ENCODE data around the gene PIGH.

The PIGH gene

DNA sequence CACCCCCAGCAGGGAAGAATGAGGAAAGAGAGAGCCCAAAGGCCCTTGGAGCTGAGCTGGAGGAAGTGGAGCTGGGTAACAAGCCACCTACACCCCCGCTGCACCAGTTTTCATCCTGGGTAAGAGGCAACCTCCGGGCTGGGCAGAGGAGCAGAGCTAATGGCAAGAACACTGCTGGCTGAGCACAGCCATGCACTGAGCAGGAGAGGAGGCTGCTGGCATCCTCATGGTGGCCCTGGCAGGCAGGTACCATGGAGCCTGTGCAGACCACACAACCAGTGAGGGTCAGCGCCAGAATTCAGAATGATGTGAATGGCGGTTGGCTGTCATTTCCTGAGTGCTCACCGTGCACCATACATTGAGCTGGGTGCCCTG is 37.3 kb downstream of the PIGH start:
- H2BK12ac ChIP-seq (ENCODE audit: low read length in 2 of 2) = no peak overlapping the region

DNA sequence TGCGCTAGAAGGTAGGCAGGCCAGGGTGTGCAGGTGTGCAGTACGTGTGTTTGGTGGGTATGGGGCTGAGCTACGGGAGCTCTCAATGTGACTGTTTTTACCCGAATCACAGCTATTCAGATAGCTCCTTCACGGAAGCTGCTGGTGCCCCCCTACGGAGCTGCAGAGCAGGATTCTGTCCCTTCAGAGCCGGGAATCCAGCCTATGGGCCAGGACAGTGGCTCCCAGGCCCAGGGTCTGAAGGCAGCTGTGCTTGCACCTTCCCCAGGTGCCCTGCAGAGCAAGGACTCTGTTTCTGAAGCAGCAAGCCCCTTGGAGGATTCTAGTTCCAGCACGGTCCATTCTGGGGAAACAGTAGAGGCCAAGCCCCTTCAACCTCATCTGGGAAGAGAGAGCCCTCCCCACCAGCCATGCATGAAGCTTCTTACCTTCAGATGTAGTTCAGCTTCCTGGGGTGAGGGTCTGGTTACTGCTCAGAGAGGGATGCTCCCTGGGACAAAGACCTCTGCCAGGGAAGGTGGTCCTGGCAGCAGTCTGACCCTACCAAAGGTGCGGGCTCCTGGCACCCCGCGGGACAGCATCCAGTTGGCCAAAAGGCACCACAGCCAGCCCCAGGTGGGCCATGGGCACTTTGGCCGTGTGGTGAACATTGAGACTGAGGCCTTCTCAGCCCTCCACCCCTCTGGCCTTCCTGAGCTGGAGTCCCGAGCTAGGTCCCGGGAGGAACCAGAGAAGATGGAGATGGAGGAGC is 37.9 kb downstream of the PIGH start:
- no peak overlapping the region for H3K27ac ChIP-seq (ENCODE audit: low read length, poor library complexity, severe bottlenecking)
- no peak overlapping the region for H2BK5ac ChIP-seq (ENCODE audit: low read depth, low read length, poor library complexity, severe bottlenecking)
- H2BK15ac ChIP-seq (ENCODE audit: low read depth, poor library complexity, severe bottlenecking) = no peak overlapping the region

More for the DNA sequence above, 37.3 kb downstream of the PIGH start:
- Histone ChIP-seq H2BK120ac (ENCODE audit: low read depth, low read length) (no peak overlapping the region), H3K18ac (ENCODE audit: low read depth in 1 of 2, low read length in 2 of 2) (no peak overlapping the region), H2AK5ac (ENCODE audit: low read length, severe bottlenecking) (no peak overlapping the region), H3K79me1 (replicated peaks; ENCODE audit: low read length, poor library complexity, severe bottlenecking) (no peaks in the 10 kb centered on the region), H2BK15ac (ENCODE audit: low read depth, poor library complexity, severe bottlenecking) (no peak overlapping the region), H3K36me3 (ENCODE audit: control insufficient read depth in 1 of 2, insufficient read depth in 2 of 2, low read depth in 1 of 2, low read length in 2 of 2) (peaks cover 0 to 12% of the 10 kb centered on the region in 2 experiments), H2BK5ac (ENCODE audit: low read depth, low read length, poor library complexity, severe bottlenecking) (no peak overlapping the region), H3K23ac (ENCODE audit: low read length in 2 of 2) (no peak overlapping the region), H4K91ac (ENCODE audit: low read length) (no peak overlapping the region), H3K14ac (ENCODE audit: low read length in 2 of 2) (no peak overlapping the region), H4K8ac (ENCODE audit: low read length) (no peak overlapping the region), H3K4me3 (ENCODE audit: insufficient read depth in 1 of 2, low read depth in 1 of 2, low read length in 2 of 2) (no peak overlapping the region), H2AFZ (ENCODE audit: low read depth, low read length) (no peak overlapping the region), H3K9ac (ENCODE audit: low read length) (no peak overlapping the region), H3K4me2 (ENCODE audit: low read length, poor library complexity, severe bottlenecking) (no peak overlapping the region), H3K9me3 (ENCODE audit: control insufficient read depth, low read length) (no peaks in the 10 kb centered on the region), H3K27me3 (ENCODE audit: control insufficient read depth in 1 of 2, insufficient read depth in 1 of 2, low read length in 2 of 2) (peaks cover 0 to 4% of the 10 kb centered on the region in 2 experiments), H3K4me1 (ENCODE audit: control insufficient read depth, insufficient read depth, low read depth, low read length) (peaks cover 14% of the 10 kb centered on the region), H3K27ac (ENCODE audit: low read length, poor library complexity, severe bottlenecking) (no peak overlapping the region), H3K4ac (ENCODE audit: low read depth in 1 of 2, low read length in 2 of 2) (no peak overlapping the region)
- no peak for DNase-seq
- 96% methylated on average over 5 of the region's 5 CpGs for WGBS

DNA sequence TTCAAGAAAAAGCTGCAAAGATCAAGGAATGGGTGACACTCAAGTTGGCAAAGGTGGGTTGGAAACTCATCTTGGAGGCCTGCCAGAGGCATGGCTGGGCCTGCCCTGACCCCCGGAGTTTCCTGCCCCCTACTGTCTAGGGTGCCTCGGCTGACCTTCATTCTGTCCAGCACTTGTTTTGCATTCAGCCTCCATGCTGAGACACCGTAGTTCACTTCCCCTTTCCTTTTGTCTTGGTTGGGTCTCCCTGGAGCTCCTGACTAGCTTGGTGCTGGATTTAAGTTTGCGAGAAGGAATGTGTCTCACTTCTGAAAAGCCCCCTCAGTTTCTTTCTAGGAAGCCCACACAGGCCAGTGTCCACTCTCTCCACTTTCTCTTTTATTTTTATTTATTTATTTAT is 40.4 kb downstream of the PIGH start:
- Histone ChIP-seq H3K23ac (ENCODE audit: low read length in 2 of 2) (no peak overlapping the region), H3K4me3 (ENCODE audit: insufficient read depth in 1 of 2, low read depth in 1 of 2, low read length in 2 of 2) (no peak overlapping the region), H3K27ac (ENCODE audit: low read length, poor library complexity, severe bottlenecking) (no peak overlapping the region), H2BK12ac (ENCODE audit: low read length in 2 of 2) (no peak overlapping the region), H4K8ac (ENCODE audit: low read length) (no peak overlapping the region), H3K4ac (ENCODE audit: low read depth in 1 of 2, low read length in 2 of 2) (no peak overlapping the region), H2BK5ac (ENCODE audit: low read depth, low read length, poor library complexity, severe bottlenecking) (no peak overlapping the region), H3K79me1 (replicated peaks; ENCODE audit: low read length, poor library complexity, severe bottlenecking) (no peaks in the 10 kb centered on the region), H3K4me1 (ENCODE audit: control insufficient read depth, insufficient read depth, low read depth, low read length) (peaks cover 17% of the 10 kb centered on the region), H2AK5ac (ENCODE audit: low read length, severe bottlenecking) (peak overlapping the region; percentile 21), H2BK120ac (ENCODE audit: low read depth, low read length) (no peak overlapping the region), H3K4me2 (ENCODE audit: low read length, poor library complexity, severe bottlenecking) (no peak overlapping the region), H3K18ac (ENCODE audit: low read depth in 1 of 2, low read length in 2 of 2) (no peak overlapping the region), H2BK15ac (ENCODE audit: low read depth, poor library complexity, severe bottlenecking) (no peak overlapping the region), H3K27me3 (ENCODE audit: control insufficient read depth in 1 of 2, insufficient read depth in 1 of 2, low read length in 2 of 2) (peaks cover 0 to 5% of the 10 kb centered on the region in 2 experiments), H3K36me3 (ENCODE audit: control insufficient read depth in 1 of 2, insufficient read depth in 2 of 2, low read depth in 1 of 2, low read length in 2 of 2) (peaks cover 0 to 12% of the 10 kb centered on the region in 2 experiments), H3K9ac (ENCODE audit: low read length) (no peak overlapping the region), H2AFZ (ENCODE audit: low read depth, low read length) (no peak overlapping the region), H4K91ac (ENCODE audit: low read length) (no peak overlapping the region), H3K14ac (ENCODE audit: low read length in 2 of 2) (no peak overlapping the region), H3K9me3 (ENCODE audit: control insufficient read depth, low read length) (no peaks in the 10 kb centered on the region)
- no peak for DNase-seq
- 81% methylated on average over 2 of the region's 4 CpGs for WGBS

More for the DNA sequence above, 37.9 kb downstream of the PIGH start:
- peaks cover 0 to 12% of the 10 kb centered on the region in 2 experiments for H3K36me3 ChIP-seq (ENCODE audit: control insufficient read depth in 1 of 2, insufficient read depth in 2 of 2, low read depth in 1 of 2, low read length in 2 of 2)
- H3K9me3 ChIP-seq (ENCODE audit: control insufficient read depth, low read length) = no peaks in the 10 kb centered on the region
- no peak overlapping the region for H3K4ac ChIP-seq (ENCODE audit: low read depth in 1 of 2, low read length in 2 of 2)
- 84% methylated on average over 14 of the region's 14 CpGs for WGBS
- H3K23ac ChIP-seq (ENCODE audit: low read length in 2 of 2) = no peak overlapping the region
- H3K4me2 ChIP-seq (ENCODE audit: low read length, poor library complexity, severe bottlenecking) = no peak overlapping the region
- H2BK12ac ChIP-seq (ENCODE audit: low read length in 2 of 2) = no peak overlapping the region
- no peak overlapping the region for H4K8ac ChIP-seq (ENCODE audit: low read length)
- no peak overlapping the region for H3K14ac ChIP-seq (ENCODE audit: low read length in 2 of 2)
- H3K4me1 ChIP-seq (ENCODE audit: control insufficient read depth, insufficient read depth, low read depth, low read length) = peaks cover 15% of the 10 kb centered on the region
- H3K18ac ChIP-seq (ENCODE audit: low read depth in 1 of 2, low read length in 2 of 2) = no peak overlapping the region
- no peak overlapping the region for H2BK120ac ChIP-seq (ENCODE audit: low read depth, low read length)
- H3K79me1 ChIP-seq (replicated peaks; ENCODE audit: low read length, poor library complexity, severe bottlenecking) = no peaks in the 10 kb centered on the region
- H3K4me3 ChIP-seq (ENCODE audit: insufficient read depth in 1 of 2, low read depth in 1 of 2, low read length in 2 of 2) = no peak overlapping the region
- H3K9ac ChIP-seq (ENCODE audit: low read length) = no peak overlapping the region
- no peak overlapping the region for H2AK5ac ChIP-seq (ENCODE audit: low read length, severe bottlenecking)
- H3K27me3 ChIP-seq (ENCODE audit: control insufficient read depth in 1 of 2, insufficient read depth in 1 of 2, low read length in 2 of 2) = peaks cover 0 to 4% of the 10 kb centered on the region in 2 experiments
- no peak for DNase-seq
- H2AFZ ChIP-seq (ENCODE audit: low read depth, low read length) = no peak overlapping the region
- H4K91ac ChIP-seq (ENCODE audit: low read length) = no peak overlapping the region

- no peak overlapping the region for H3K9ac ChIP-seq (ENCODE audit: low read length)
- no peak overlapping the region for H2BK120ac ChIP-seq (ENCODE audit: low read depth, low read length)
- no peak overlapping the region for H3K4ac ChIP-seq (ENCODE audit: low read depth in 1 of 2, low read length in 2 of 2)
- no peaks in the 10 kb centered on the region for H3K9me3 ChIP-seq (ENCODE audit: control insufficient read depth, low read length)
- peak overlapping the region in 1 of 2 experiments; percentile 11 for H3K14ac ChIP-seq (ENCODE audit: low read length in 2 of 2)
- H2BK5ac ChIP-seq (ENCODE audit: low read depth, low read length, poor library complexity, severe bottlenecking) = peak overlapping the region; percentile 54
- H3K23ac ChIP-seq (ENCODE audit: low read length in 2 of 2) = no peak overlapping the region
- peaks cover 0 to 24% of the 10 kb centered on the region in 2 experiments for H3K27me3 ChIP-seq (ENCODE audit: control insufficient read depth in 1 of 2, insufficient read depth in 1 of 2, low read length in 2 of 2)
- H2AFZ ChIP-seq (ENCODE audit: low read depth, low read length) = no peak overlapping the region
- H3K18ac ChIP-seq (ENCODE audit: low read depth in 1 of 2, low read length in 2 of 2) = no peak overlapping the region
- H2AK5ac ChIP-seq (ENCODE audit: low read length, severe bottlenecking) = peak overlapping the region; percentile 98
- no peak overlapping the region for H2BK12ac ChIP-seq (ENCODE audit: low read length in 2 of 2)
- no peak overlapping the region for H2BK15ac ChIP-seq (ENCODE audit: low read depth, poor library complexity, severe bottlenecking)
- peaks cover 14% of the 10 kb centered on the region for H3K4me1 ChIP-seq (ENCODE audit: control insufficient read depth, insufficient read depth, low read depth, low read length)
- H3K27ac ChIP-seq (ENCODE audit: low read length, poor library complexity, severe bottlenecking) = peak overlapping the region; percentile 78
- no peak overlapping the region for H4K8ac ChIP-seq (ENCODE audit: low read length)
- H3K36me3 ChIP-seq (ENCODE audit: control insufficient read depth in 1 of 2, insufficient read depth in 2 of 2, low read depth in 1 of 2, low read length in 2 of 2) = peaks cover 0 to 15% of the 10 kb centered on the region in 2 experiments
- no peak overlapping the region for H3K4me3 ChIP-seq (ENCODE audit: insufficient read depth in 1 of 2, low read depth in 1 of 2, low read length in 2 of 2)
- 92% methylated on average over 3 of the region's 3 CpGs for WGBS
- no peaks in the 10 kb centered on the region for H3K79me1 ChIP-seq (replicated peaks; ENCODE audit: low read length, poor library complexity, severe bottlenecking)
- H4K91ac ChIP-seq (ENCODE audit: low read length) = no peak overlapping the region
- DNase-seq = no peak
- no peak overlapping the region for H3K4me2 ChIP-seq (ENCODE audit: low read length, poor library complexity, severe bottlenecking)
Observed at GRCh38 chr14:67557656-67558055, 42.4 kb downstream of the PIGH start.

Measured in mesenchymal stem cell (in vitro differentiated cells and primary cell).